Measurements from ENCODE around the gene VSIG10.

DNA sequence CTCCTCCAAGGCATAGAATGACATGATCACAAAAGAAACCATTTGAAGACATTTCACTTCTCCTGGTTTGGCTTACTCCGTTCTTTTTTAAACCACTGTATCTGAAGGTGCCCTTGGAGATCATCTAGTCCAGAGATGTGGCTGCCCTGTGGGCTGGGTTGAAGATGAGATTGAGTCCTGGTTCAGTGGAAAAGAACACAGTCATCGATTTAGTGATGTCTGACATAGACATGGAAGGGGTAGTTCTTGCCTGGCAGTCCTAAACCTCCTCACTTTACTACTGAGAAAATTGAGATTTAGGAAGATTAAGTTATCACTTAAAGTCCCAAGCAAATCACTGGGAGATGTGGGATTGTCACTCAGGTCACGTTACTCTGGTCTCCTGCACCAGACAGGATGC, 2.8 kb downstream of the VSIG10 start:
- no peak for TF ChIP-seq EZH2phosphoT487 (IDR thresholded peaks at IDR 0.05; ENCODE audit: borderline replicate concordance, low read length)
- TF ChIP-seq, protein P1, sequence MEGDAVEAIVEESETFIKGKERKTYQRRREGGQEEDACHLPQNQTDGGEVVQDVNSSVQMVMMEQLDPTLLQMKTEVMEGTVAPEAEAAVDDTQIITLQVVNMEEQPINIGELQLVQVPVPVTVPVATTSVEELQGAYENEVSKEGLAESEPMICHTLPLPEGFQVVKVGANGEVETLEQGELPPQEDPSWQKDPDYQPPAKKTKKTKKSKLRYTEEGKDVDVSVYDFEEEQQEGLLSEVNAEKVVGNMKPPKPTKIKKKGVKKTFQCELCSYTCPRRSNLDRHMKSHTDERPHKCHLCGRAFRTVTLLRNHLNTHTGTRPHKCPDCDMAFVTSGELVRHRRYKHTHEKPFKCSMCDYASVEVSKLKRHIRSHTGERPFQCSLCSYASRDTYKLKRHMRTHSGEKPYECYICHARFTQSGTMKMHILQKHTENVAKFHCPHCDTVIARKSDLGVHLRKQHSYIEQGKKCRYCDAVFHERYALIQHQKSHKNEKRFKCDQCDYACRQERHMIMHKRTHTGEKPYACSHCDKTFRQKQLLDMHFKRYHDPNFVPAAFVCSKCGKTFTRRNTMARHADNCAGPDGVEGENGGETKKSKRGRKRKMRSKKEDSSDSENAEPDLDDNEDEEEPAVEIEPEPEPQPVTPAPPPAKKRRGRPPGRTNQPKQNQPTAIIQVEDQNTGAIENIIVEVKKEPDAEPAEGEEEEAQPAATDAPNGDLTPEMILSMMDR (IDR thresholded peaks at IDR 0.05; ENCODE audit: low read depth, low read length, poor library complexity, severe bottlenecking): no peak

Data from DOHH2 (cell line).